Activated CD4-positive, alpha-beta T cell treated with anti-CD3 and anti-CD28 coated beads, Interleukin-2, amount 10 ng/mL, durations not matched to agents 7 days and 5 days (primary cell): ENCODE measurements around the gene TMEM52B. TPM values are rescaled to one million over a fixed set of nuclear protein-coding genes. Genes with fewer than 3 reads are reported as not detected.
A peak's percentile ranks its signal among the peaks of the same experiment; 100 is the strongest.
"Not testable (repeated sequence)": the region's sequence is repeated elsewhere in the genome, so short reads cannot be mapped to it uniquely, and the experiment has no call there.

ENCODE experiments used
- CTCF ChIA-PET: fragments of 350-600 bp; sonication (Branson Sonifier 250); formaldehyde crosslinking; loops from one replicate; lab custom pipeline; 2021; ENCODE audit warnings: antibody characterized with exemption; lab: Charles Lee
- POLR2A ChIA-PET: fragments of 350-600 bp; sonication (Branson Sonifier 250); formaldehyde crosslinking; loops from one replicate; lab custom pipeline; 2021; ENCODE audit warnings: antibody characterized with exemption; lab: Charles Lee
- DNase-seq: peaks from one replicate; pipeline ENCODE4 v3.0.0-alpha.2; 2020
- H3K27ac Mint-ChIP-seq: one replicate; pipeline ENCODE4 v1.8.0; 2021; ENCODE audit warnings: mild to moderate bottlenecking, moderate library complexity, mixed read lengths
- H3K27me3 Mint-ChIP-seq: one replicate; pipeline ENCODE4 v1.8.0; 2021; ENCODE audit warnings: mixed read lengths
- H3K36me3 Mint-ChIP-seq: one replicate; pipeline ENCODE4 v1.8.0; 2021; ENCODE audit warnings: low read depth, mixed read lengths
- H3K4me1 Mint-ChIP-seq: one replicate; pipeline ENCODE4 v1.8.0; 2021; ENCODE audit warnings: mixed read lengths
- H3K4me3 Mint-ChIP-seq: one replicate; pipeline ENCODE4 v1.8.0; 2021; ENCODE audit warnings: mild to moderate bottlenecking, moderate library complexity, mixed read lengths
- H3K9me3 Mint-ChIP-seq: one replicate; pipeline ENCODE4 v1.8.0; 2021; ENCODE audit warnings: mixed read lengths
- total RNA-seq, 2 experiments: library from RNA; stranded (reverse); gene quantifications; one replicate each; pipeline ENCODE4 v1.2.3, GENCODE V29; 2021

The TMEM52B gene
- total RNA-seq, 2 experiments from 2014 or later = not detected

GRCh38 chr12:10175846-10176636, 2.8 kb upstream of the TMEM52B start:
- ChIA-PET CTCF (interaction anchor here (0.6 to 0.7 kb wide), 2 partner anchors 37 to 628 kb away, joined by 3 read pairs; no protein-coding TSS in a partner anchor), POLR2A (no interaction called here)
- Mint-ChIP-seq H3K36me3 (no peaks in the 10 kb centered on the region), H3K9me3 (no peaks in the 10 kb centered on the region), H3K27ac (no peak overlapping the region), H3K4me1 (no peaks in the 10 kb centered on the region), H3K27me3 (peaks cover 36% of the 10 kb centered on the region), H3K4me3 (no peak overlapping the region)
- DNase-seq = no peak

- no peak for DNase-seq
- Mint-ChIP-seq H3K4me3 (no peak overlapping the region), H3K4me1 (no peaks in the 10 kb centered on the region), H3K36me3 (no peaks in the 10 kb centered on the region), H3K9me3 (no peaks in the 10 kb centered on the region), H3K27ac (no peak overlapping the region), H3K27me3 (peaks cover 32% of the 10 kb centered on the region)
- ChIA-PET POLR2A (no interaction called here), CTCF (no interaction called here)
Observed at GRCh38 chr12:10179776-10180181, 947 bp downstream of the TMEM52B start.

GRCh38 chr12:10182354-10183049, 3.7 kb downstream of the TMEM52B start:
- Mint-ChIP-seq H3K27ac (no peak overlapping the region), H3K27me3 (peaks cover 29% of the 10 kb centered on the region), H3K4me3 (no peak overlapping the region), H3K4me1 (no peaks in the 10 kb centered on the region), H3K9me3 (no peaks in the 10 kb centered on the region), H3K36me3 (no peaks in the 10 kb centered on the region)
- ChIA-PET POLR2A (no interaction called here), CTCF (no interaction called here)
- DNase-seq = no peak

- Mint-ChIP-seq H3K27ac (no peak overlapping the region), H3K27me3 (peaks cover 23% of the 10 kb centered on the region), H3K4me1 (no peaks in the 10 kb centered on the region), H3K4me3 (no peak overlapping the region), H3K36me3 (no peaks in the 10 kb centered on the region), H3K9me3 (no peaks in the 10 kb centered on the region)
- CTCF ChIA-PET = no interaction called here
- DNase-seq = no peak
- POLR2A ChIA-PET = no interaction called here
Observed at GRCh38 chr12:10184261-10184843, 5.5 kb downstream of the TMEM52B start.

GRCh38 chr12:10186299-10186698, 7.5 kb downstream of the TMEM52B start:
- ChIA-PET CTCF (interaction anchor here (0.7 kb wide), 1 partner anchor 33 kb away, joined by 3 read pairs; no protein-coding TSS in a partner anchor), POLR2A (no interaction called here)
- no peak for DNase-seq
- no peaks in the 10 kb centered on the region for H3K9me3 Mint-ChIP-seq
- H3K4me1 Mint-ChIP-seq = peaks cover 2% of the 10 kb centered on the region
- peaks cover 27% of the 10 kb centered on the region for H3K27me3 Mint-ChIP-seq
- H3K4me3 Mint-ChIP-seq = no peak overlapping the region
- H3K36me3 Mint-ChIP-seq = no peaks in the 10 kb centered on the region
- H3K27ac Mint-ChIP-seq = no peak overlapping the region

GRCh38 chr12:10186958-10187357, 8.1 kb downstream of the TMEM52B start:
- H3K4me3 Mint-ChIP-seq, H3K9me3 Mint-ChIP-seq, H3K36me3 Mint-ChIP-seq, H3K27ac Mint-ChIP-seq, H3K4me1 Mint-ChIP-seq, POLR2A ChIA-PET, DNase-seq: not testable (repeated sequence)
- peaks cover 28% of the 10 kb centered on the region for H3K27me3 Mint-ChIP-seq
- CTCF ChIA-PET = interaction anchor here (0.7 kb wide), 1 partner anchor 33 kb away, joined by 3 read pairs; no protein-coding TSS in a partner anchor

GRCh38 chr12:10189653-10190052, 10.8 kb downstream of the TMEM52B start:
- Mint-ChIP-seq H3K9me3 (no peaks in the 10 kb centered on the region), H3K36me3 (no peaks in the 10 kb centered on the region), H3K4me1 (peaks cover 2% of the 10 kb centered on the region), H3K27me3 (peaks cover 26% of the 10 kb centered on the region), H3K27ac (no peak overlapping the region), H3K4me3 (no peak overlapping the region)
- ChIA-PET CTCF (interaction anchor here (0.6 to 1.1 kb wide), 4 partner anchors 36 to 1938 kb away, joined by 3 to 5 read pairs (median 4); no protein-coding TSS in a partner anchor), POLR2A (no interaction called here)
- DNase-seq = no peak

GRCh38 chr12:10190558-10191388, 11.9 kb downstream of the TMEM52B start:
- H3K4me3 Mint-ChIP-seq = no peak overlapping the region
- H3K27ac Mint-ChIP-seq = no peak overlapping the region
- peaks cover 25% of the 10 kb centered on the region for H3K27me3 Mint-ChIP-seq
- H3K4me1 Mint-ChIP-seq = peaks cover 2% of the 10 kb centered on the region
- no peaks in the 10 kb centered on the region for H3K36me3 Mint-ChIP-seq
- ChIA-PET POLR2A (no interaction called here), CTCF (interaction anchor here (0.8 kb wide), 1 partner anchor 37 kb away, joined by 3 read pairs; no protein-coding TSS in a partner anchor)
- no peaks in the 10 kb centered on the region for H3K9me3 Mint-ChIP-seq
- DNase-seq = peak; percentile 63

GRCh38 chr12:10191865-10192264, 13.0 kb downstream of the TMEM52B start:
- peaks cover 22% of the 10 kb centered on the region for H3K27me3 Mint-ChIP-seq
- no peak overlapping the region for H3K27ac Mint-ChIP-seq
- H3K36me3 Mint-ChIP-seq = no peaks in the 10 kb centered on the region
- no peak overlapping the region for H3K4me3 Mint-ChIP-seq
- peaks cover 7% of the 10 kb centered on the region for H3K4me1 Mint-ChIP-seq
- CTCF ChIA-PET = no interaction called here
- DNase-seq = no peak
- POLR2A ChIA-PET = interaction anchor here (0.7 kb wide), 1 partner anchor 39 kb away, joined by 3 read pairs; no protein-coding TSS in a partner anchor
- H3K9me3 Mint-ChIP-seq = no peaks in the 10 kb centered on the region

- CTCF ChIA-PET = interaction anchor here (0.5 to 0.7 kb wide), 2 partner anchors 51 to 955 kb away, joined by 4 to 5 read pairs; no protein-coding TSS in a partner anchor
- Mint-ChIP-seq H3K9me3 (no peaks in the 10 kb centered on the region), H3K27ac (no peak overlapping the region), H3K36me3 (no peaks in the 10 kb centered on the region), H3K27me3 (peaks cover 22% of the 10 kb centered on the region), H3K4me3 (no peak overlapping the region), H3K4me1 (peaks cover 7% of the 10 kb centered on the region)
- POLR2A ChIA-PET = no interaction called here
- no peak for DNase-seq
Observed at GRCh38 chr12:10194160-10194670, 15.4 kb downstream of the TMEM52B start.

GRCh38 chr12:10196210-10196609, 17.4 kb downstream of the TMEM52B start:
- Mint-ChIP-seq H3K4me3 (no peak overlapping the region), H3K9me3 (no peaks in the 10 kb centered on the region), H3K27ac (no peak overlapping the region), H3K27me3 (peaks cover 15% of the 10 kb centered on the region), H3K4me1 (peaks cover 5% of the 10 kb centered on the region), H3K36me3 (no peaks in the 10 kb centered on the region)
- ChIA-PET POLR2A (no interaction called here), CTCF (interaction anchor here (0.6 kb wide), 1 partner anchor 42 kb away, joined by 3 read pairs; no protein-coding TSS in a partner anchor)
- no peak for DNase-seq

GRCh38 chr12:10197879-10198278, 19.0 kb downstream of the TMEM52B start:
- ChIA-PET CTCF (interaction anchor here (0.6 kb wide), 1 partner anchor 540 kb away, joined by 3 read pairs; no protein-coding TSS in a partner anchor), POLR2A (no interaction called here)
- H3K27ac Mint-ChIP-seq = no peak overlapping the region
- H3K9me3 Mint-ChIP-seq = no peaks in the 10 kb centered on the region
- H3K27me3 Mint-ChIP-seq = peaks cover 14% of the 10 kb centered on the region
- DNase-seq = no peak
- H3K36me3 Mint-ChIP-seq = no peaks in the 10 kb centered on the region
- H3K4me1 Mint-ChIP-seq = peaks cover 5% of the 10 kb centered on the region
- H3K4me3 Mint-ChIP-seq = no peak overlapping the region
